Pancreas (tissue), 10 donors: ENCODE measurements around the gene RCOR1. TPM values are rescaled to one million over a fixed set of nuclear protein-coding genes. Genes with fewer than 3 reads are reported as not detected.

Source experiments
- ATAC-seq, 4 donors: fragments of 200-7000 bp; cut with Tn5 transposase; one replicate each; pipeline versions ENCODE4 v1.8.0 to v1.9.1; 2020; ENCODE audit warnings: mild to moderate bottlenecking in 4 of 4, moderate library complexity in 4 of 4
- DNase-seq, 6 donors: peaks; one replicate each; pipeline ENCODE4 v3.0.0-alpha.2; 2020
- FAIRE-seq: peaks from 2 replicates; lab custom pipeline; 2012; peaks lifted over from hg19 to GRCh38; lab: Jason Lieb, UNC
- H3K27ac ChIP-seq, 4 donors: fragments of 200-600 bp; sonication (generic); 1 replicate in 3 of 4; 2 replicates in 1 of 4; pipeline versions ENCODE4 v1.5.0 to v1.8.0; 2020
- H3K27me3 ChIP-seq, 4 donors: fragments of 200-600 bp; one replicate each; pipeline ENCODE4 v1.8.0; 2021
- H3K36me3 ChIP-seq, 3 donors: fragments of 200-600 bp; sonication (generic) in 1 of 3; one replicate each; pipeline versions ENCODE4 v1.5.0 to v1.8.0; 2020 to 2021
- H3K4me1 ChIP-seq, 3 donors: fragments of 200-600 bp; one replicate each; pipeline ENCODE4 v1.8.0; 2021
- H3K4me3 ChIP-seq, 4 donors: fragments of 200-600 bp; sonication (generic) in 2 of 4; one replicate each; pipeline versions ENCODE4 v1.5.0 to v1.8.0; 2020 to 2021
- H3K9me3 ChIP-seq, 4 donors: fragments of 200-600 bp; one replicate each; pipeline ENCODE4 v1.8.0; 2021
- WGBS, 2 donors: extraction: QIAGEN DNeasy Blood & Tissue Kit; methylation state at CpG; one replicate each; pipeline ENCODE4 v1.1.7; 2013; 5-methylcytosine and 5-hydroxymethylcytosine counted together
- intact Hi-C, 3 donors: fragments of 100-400 bp; cut with DNase I; formaldehyde crosslinking; loops; one replicate each; pipeline versions ENCODE4 v1.11.1 to v1.14.2; 2022
- polyA plus RNA-seq, 2 donors: library from polyadenylated mRNA; stranded (reverse); fragments of 200-250 nt; gene quantifications; one replicate each; pipeline ENCODE4 v1.2.3, GENCODE V29; 2013
- total RNA-seq, 6 donors: library from RNA; stranded (reverse); fragmentation: NEBNext Ultra II Directional in 4 of 6; extraction: Animal tissue kit (Norgen Biotek cat#: 25700) in 4 of 6; gene quantifications; one replicate each; pipeline versions ENCODE4 v1.2.1 to v1.2.4, GENCODE V29; 2021 to 2023
- TF ChIP-seq, protein P1 (sequence below), 4 donors: fragments of 200-600 bp; sonication (generic) in 3 of 4; IDR thresholded peaks; one replicate each; pipeline versions ENCODE4 v1.5.0 to v1.8.0; 2021; ENCODE audit warnings: antibody characterized with exemption in 4 of 4
- donor health status: healthy with polysubstance abuse.
- donor health status: DM: no; HTN: no; CAD: no; lungs with moderate emphysema.
- donor health status: DM: no; HTN: no; CAD: no.
- donor health status: control.
- donor health status: control.
- donor health status: Bipolar disorder and iron deficiency.
- donor health status: DM: yes; HTN: yes; CAD: no.
- donor health status: DM: no; HTN: no; CAD: no.
- donor health status: DM: no; HTN: no; CAD: no.
- donor health status: DM: yes; HTN: yes; CAD: no.

Gene RCOR1
- total and polyA plus RNA-seq, 8 donors, result 2.8 to 13.5 (median 6.8) TPM

GRCh38 chr14:102603293-102603907 lies 11.0 kb downstream of the RCOR1 start:
- H3K27me3 ChIP-seq, result no peaks in the 10 kb centered on the region
- WGBS, 2 donors, result 87 to 92% methylated on average over 4 of the region's 4 CpGs
- TF ChIP-seq, protein P1, sequence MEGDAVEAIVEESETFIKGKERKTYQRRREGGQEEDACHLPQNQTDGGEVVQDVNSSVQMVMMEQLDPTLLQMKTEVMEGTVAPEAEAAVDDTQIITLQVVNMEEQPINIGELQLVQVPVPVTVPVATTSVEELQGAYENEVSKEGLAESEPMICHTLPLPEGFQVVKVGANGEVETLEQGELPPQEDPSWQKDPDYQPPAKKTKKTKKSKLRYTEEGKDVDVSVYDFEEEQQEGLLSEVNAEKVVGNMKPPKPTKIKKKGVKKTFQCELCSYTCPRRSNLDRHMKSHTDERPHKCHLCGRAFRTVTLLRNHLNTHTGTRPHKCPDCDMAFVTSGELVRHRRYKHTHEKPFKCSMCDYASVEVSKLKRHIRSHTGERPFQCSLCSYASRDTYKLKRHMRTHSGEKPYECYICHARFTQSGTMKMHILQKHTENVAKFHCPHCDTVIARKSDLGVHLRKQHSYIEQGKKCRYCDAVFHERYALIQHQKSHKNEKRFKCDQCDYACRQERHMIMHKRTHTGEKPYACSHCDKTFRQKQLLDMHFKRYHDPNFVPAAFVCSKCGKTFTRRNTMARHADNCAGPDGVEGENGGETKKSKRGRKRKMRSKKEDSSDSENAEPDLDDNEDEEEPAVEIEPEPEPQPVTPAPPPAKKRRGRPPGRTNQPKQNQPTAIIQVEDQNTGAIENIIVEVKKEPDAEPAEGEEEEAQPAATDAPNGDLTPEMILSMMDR (IDR thresholded peaks at IDR 0.05), result no peak
- H3K9me3 ChIP-seq, result no peaks in the 10 kb centered on the region
- intact Hi-C loops, result no loop called here
- FAIRE-seq (no peak), DNase-seq (no peak), ATAC-seq (no peak)
- no peaks in the 10 kb centered on the region for H3K36me3 ChIP-seq
- H3K4me1 ChIP-seq, result peaks cover 0 to 3% (median 0%) of the 10 kb centered on the region in 3 donors
- no peak overlapping the region for H3K4me3 ChIP-seq
- no peak overlapping the region for H3K27ac ChIP-seq

- FAIRE-seq (no peak), ATAC-seq (no peak), DNase-seq (no peak)
- peaks cover 0 to 3% (median 0%) of the 10 kb centered on the region in 3 donors for H3K4me1 ChIP-seq
- H3K4me3 ChIP-seq, result no peak overlapping the region
- TF ChIP-seq, protein P1 (IDR thresholded peaks at IDR 0.05), result no peak
- H3K27me3 ChIP-seq, result no peaks in the 10 kb centered on the region
- H3K36me3 ChIP-seq, result no peaks in the 10 kb centered on the region
- H3K27ac ChIP-seq, result no peak overlapping the region
- no peaks in the 10 kb centered on the region for H3K9me3 ChIP-seq
- intact Hi-C loops, result no loop called here
- 81 to 87% methylated on average over 2 of the region's 2 CpGs for WGBS, 2 donors
These were observed 11.7 kb downstream of the RCOR1 start for GRCh38 chr14:102604183-102604582.

- FAIRE-seq, result no peak
- intact Hi-C loops, result no loop called here
- no peak overlapping the region for H3K4me3 ChIP-seq
- DNase-seq, result no peak
- no peaks in the 10 kb centered on the region for H3K36me3 ChIP-seq
- H3K27ac ChIP-seq, result no peak overlapping the region
- peaks cover 0 to 3% (median 0%) of the 10 kb centered on the region in 3 donors for H3K4me1 ChIP-seq
- ATAC-seq, result peak; percentile 44 to 64 (median 58)
- TF ChIP-seq, protein P1 (IDR thresholded peaks at IDR 0.05), result no peak
- no peaks in the 10 kb centered on the region for H3K27me3 ChIP-seq
- no peaks in the 10 kb centered on the region for H3K9me3 ChIP-seq
- WGBS, 2 donors, result 46 to 50% methylated on average over 2 of the region's 2 CpGs
These were observed 12.6 kb downstream of the RCOR1 start for GRCh38 chr14:102605029-102605428.

DNA sequence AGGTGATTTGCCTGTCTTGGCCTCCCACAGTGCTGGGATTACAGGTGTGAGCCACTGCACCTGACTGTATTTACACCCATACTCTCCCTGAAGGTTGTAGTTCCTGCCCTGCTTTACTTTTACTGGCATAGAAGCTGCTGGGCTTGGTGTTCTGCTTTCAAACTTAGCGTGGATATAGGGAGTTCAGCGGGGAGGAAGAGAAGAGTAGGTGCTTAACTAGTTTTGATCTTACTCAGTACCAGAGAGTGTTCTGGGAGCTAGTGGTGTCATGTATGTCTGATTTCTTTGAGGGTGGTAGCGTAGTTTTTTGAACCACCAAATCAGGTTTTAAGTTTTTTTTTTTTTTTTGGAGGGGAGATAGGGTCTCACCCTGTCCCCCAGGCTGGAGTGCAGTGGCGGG lies 13.8 kb downstream of the RCOR1 start:
- H3K27me3 ChIP-seq, result no peaks in the 10 kb centered on the region
- FAIRE-seq, result no peak
- TF ChIP-seq, protein P1 (IDR thresholded peaks at IDR 0.05), result no peak
- no peak overlapping the region for H3K4me3 ChIP-seq
- peak in 1 of 4 donors; percentile 17 for ATAC-seq
- H3K4me1 ChIP-seq, result peaks cover 0 to 3% (median 0%) of the 10 kb centered on the region in 3 donors
- H3K27ac ChIP-seq, result no peak overlapping the region
- intact Hi-C loops, result no loop called here
- no peaks in the 10 kb centered on the region for H3K36me3 ChIP-seq
- no peaks in the 10 kb centered on the region for H3K9me3 ChIP-seq
- DNase-seq, result no peak
- WGBS, 2 donors, result 90 to 96% methylated on average over 4 of the region's 4 CpGs

DNA sequence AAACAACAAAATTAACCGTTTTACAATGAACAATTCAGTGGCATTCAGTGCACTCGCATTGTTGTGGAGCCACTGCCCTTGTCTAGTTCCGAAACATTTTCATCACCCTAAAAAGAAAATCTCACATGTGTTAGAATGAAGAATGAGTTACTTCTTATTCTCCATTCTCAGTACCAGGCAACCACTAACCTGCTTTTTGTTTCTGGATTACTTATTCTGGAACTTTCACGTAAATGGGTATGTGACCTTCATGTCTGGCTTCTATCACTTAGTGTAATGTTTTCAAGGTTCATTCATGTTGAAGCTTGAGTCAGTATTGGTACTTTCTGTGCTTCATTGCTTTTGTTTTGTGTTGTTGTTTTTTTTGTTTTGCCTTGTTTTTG lies 15.6 kb downstream of the RCOR1 start:
- Histone ChIP-seq H3K36me3 (no peaks in the 10 kb centered on the region), H3K27me3 (no peaks in the 10 kb centered on the region), H3K9me3 (no peaks in the 10 kb centered on the region), H3K27ac (no peak overlapping the region), H3K4me1 (peaks cover 0 to 3% (median 0%) of the 10 kb centered on the region in 3 donors), H3K4me3 (no peak overlapping the region)
- FAIRE-seq (no peak), ATAC-seq (no peak), DNase-seq (no peak)
- 87 to 93% methylated on average over 4 of the region's 4 CpGs for WGBS, 2 donors
- intact Hi-C loops, result no loop called here
- TF ChIP-seq, protein P1 (IDR thresholded peaks at IDR 0.05), result no peak
